Ectodermal cell (in vitro differentiated cells): Measurements from ENCODE around the gene EEPD1.
"Not testable (repeated sequence)": the region's sequence is repeated elsewhere in the genome, so short reads cannot be mapped to it uniquely, and the experiment has no call there.

Source experiments
- H3K27ac ChIP-seq: 2 replicates; pipeline ENCODE4 v1.7.0; 2013; ENCODE audit warnings: mild to moderate bottlenecking, low read depth, low read length; ENCODE audit not compliant: insufficient read depth, poor library complexity, severe bottlenecking
- H3K27me3 ChIP-seq: 2 replicates; pipeline ENCODE4 v1.7.0; 2013; ENCODE audit warnings: mild to moderate bottlenecking, low read length; ENCODE audit not compliant: insufficient read depth, control insufficient read depth, poor library complexity, severe bottlenecking
- H3K36me3 ChIP-seq: one replicate; pipeline ENCODE4 v1.7.0; 2013; ENCODE audit warnings: low read length; ENCODE audit not compliant: control insufficient read depth, insufficient read depth
- H3K4me1 ChIP-seq: one replicate; pipeline ENCODE4 v1.7.0; 2013; ENCODE audit warnings: low read length; ENCODE audit not compliant: control insufficient read depth, insufficient read depth
- H3K4me3 ChIP-seq: 2 replicates; pipeline ENCODE4 v1.7.0; 2013; ENCODE audit warnings: low read depth, low read length, control low read depth; ENCODE audit not compliant: insufficient read depth
- H3K9me3 ChIP-seq: 2 replicates; pipeline ENCODE4 v1.7.0; 2013; ENCODE audit warnings: mild to moderate bottlenecking, low read length, moderate library complexity; ENCODE audit not compliant: control insufficient read depth
- WGBS, 2 experiments: methylation state at CpG; one replicate each; pipeline ENCODE4 v1.1.7; 2013; ENCODE audit warnings: missing lambda C conversion rate in 2 of 2; 5-methylcytosine and 5-hydroxymethylcytosine counted together

The EEPD1 gene

DNA sequence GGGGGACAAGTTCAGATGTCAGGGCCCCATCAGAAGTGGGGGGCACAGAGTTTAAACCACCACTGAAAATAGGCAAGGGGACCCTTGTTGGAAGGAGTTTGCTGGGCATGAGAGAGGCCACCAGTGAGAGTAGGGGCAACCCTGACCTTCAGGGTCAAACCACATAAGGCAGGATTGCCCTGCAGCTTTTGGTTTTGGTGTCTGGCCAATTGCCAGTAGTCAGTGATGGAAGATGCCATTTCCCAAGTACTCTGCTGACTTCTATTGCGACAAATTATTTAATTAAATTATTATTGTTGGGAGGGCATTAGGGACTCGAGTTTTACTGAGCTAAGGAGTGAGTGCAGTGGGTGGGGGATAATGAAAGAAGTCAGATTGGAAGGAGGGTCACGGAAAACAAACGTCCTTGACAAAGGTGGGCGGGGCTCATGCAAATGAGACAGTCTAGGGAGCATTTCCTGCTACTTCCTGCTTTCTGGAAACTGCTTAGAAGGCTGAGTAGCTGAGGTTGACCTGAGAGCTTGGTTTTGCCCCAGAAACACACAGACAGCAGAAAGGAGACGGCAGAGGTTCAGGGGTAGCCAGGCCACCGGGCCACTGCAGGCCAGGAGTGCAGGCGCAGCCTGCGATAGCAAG lies 162.4 kb downstream of the EEPD1 start:
- WGBS, 2 experiments = 75 to 77% methylated on average over 9 of the region's 9 CpGs
- H3K9me3 ChIP-seq = no peaks in the 10 kb centered on the region
- no peaks in the 10 kb centered on the region for H3K4me1 ChIP-seq
- H3K36me3 ChIP-seq = no peaks in the 10 kb centered on the region
- H3K27me3 ChIP-seq = no peaks in the 10 kb centered on the region
- H3K4me3 ChIP-seq = no peak overlapping the region
- no peak overlapping the region for H3K27ac ChIP-seq

DNA sequence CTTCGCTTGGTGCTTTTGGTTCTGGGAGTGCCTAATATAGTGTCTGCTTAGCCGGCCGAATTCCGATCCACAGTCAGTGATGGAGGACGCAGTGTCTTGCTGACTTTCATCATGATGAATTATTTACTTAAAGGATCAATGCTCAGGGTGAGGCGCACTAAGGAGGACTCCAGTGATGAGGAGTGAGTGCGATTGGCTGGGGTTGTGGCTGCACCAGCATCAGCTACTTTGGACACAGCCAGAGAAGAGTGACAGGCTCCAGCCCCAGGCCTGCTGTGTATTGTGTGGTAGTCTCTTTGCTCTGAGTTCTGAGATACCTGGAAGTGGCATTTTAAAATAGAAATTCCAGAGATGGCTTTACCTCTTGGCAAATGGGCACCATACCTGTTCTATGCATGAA lies 163.3 kb downstream of the EEPD1 start:
- Histone ChIP-seq H3K27ac (no peak overlapping the region), H3K36me3 (no peaks in the 10 kb centered on the region), H3K4me3 (no peak overlapping the region), H3K27me3 (no peaks in the 10 kb centered on the region), H3K9me3 (no peaks in the 10 kb centered on the region), H3K4me1 (no peaks in the 10 kb centered on the region)
- 92 to 93% methylated on average over 7 of the region's 7 CpGs for WGBS, 2 experiments

DNA sequence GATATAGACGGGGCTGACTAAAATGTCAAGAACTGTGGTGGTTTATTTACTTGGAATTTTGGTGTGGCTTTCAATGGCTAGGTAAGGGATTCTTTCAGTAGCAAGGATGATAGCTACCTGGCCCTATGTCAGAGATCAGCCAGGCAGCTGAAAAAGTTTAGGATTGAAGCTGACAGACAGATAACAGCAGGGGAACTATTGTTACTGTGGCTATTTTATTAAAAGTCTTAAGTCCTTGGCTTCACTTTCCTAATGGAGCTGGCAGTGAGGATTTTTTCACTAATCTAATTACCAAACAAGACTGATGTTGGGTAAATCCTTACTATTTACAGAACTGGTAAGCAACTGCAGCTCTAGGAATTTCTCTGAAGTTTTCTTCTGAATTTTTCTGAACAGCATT lies 164.2 kb downstream of the EEPD1 start:
- Histone ChIP-seq H3K27me3 (no peaks in the 10 kb centered on the region), H3K9me3 (no peaks in the 10 kb centered on the region), H3K4me1 (no peaks in the 10 kb centered on the region), H3K27ac (no peak overlapping the region), H3K4me3 (no peak overlapping the region), H3K36me3 (no peaks in the 10 kb centered on the region)
- WGBS, 2 experiments = 84 to 94% methylated on average over 1 of the region's 1 CpG

DNA sequence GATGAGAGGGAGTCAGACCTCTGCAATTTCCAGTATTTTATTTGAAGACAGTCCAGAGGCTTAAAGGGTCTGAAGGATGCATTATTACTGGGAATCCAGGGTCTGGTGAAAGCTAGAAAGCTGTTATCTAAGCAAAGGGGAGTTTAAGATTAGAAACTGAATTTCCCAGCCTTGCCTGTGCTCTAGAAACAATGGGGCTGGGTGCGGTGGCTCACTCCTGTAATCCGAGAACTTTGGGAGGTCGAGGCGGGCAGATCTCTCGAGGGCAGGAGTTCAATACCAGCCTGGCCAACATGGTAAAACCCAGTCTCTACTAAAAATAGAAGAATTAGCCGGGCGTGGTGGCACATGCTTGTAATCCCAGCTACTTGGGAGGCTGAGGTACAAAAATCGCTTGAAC lies 165.1 kb downstream of the EEPD1 start:
- WGBS, 2 experiments = 81 to 82% methylated on average over 8 of the region's 8 CpGs
- no peak overlapping the region for H3K27ac ChIP-seq
- H3K4me1 ChIP-seq = no peaks in the 10 kb centered on the region
- H3K9me3 ChIP-seq = no peaks in the 10 kb centered on the region
- H3K27me3 ChIP-seq = no peaks in the 10 kb centered on the region
- no peaks in the 10 kb centered on the region for H3K36me3 ChIP-seq
- H3K4me3 ChIP-seq = no peak overlapping the region

GRCh38 chr7:36321284-36321683 lies 168.2 kb downstream of the EEPD1 start:
- H3K4me1 ChIP-seq, H3K27ac ChIP-seq, H3K27me3 ChIP-seq, H3K9me3 ChIP-seq, H3K4me3 ChIP-seq, H3K36me3 ChIP-seq: not testable (repeated sequence)
- WGBS, 2 experiments = 91 to 94% methylated on average over 3 of the region's 3 CpGs

- Histone ChIP-seq H3K27ac (no peak overlapping the region), H3K4me1 (no peaks in the 10 kb centered on the region), H3K4me3 (no peak overlapping the region), H3K9me3 (no peaks in the 10 kb centered on the region), H3K36me3 (no peaks in the 10 kb centered on the region), H3K27me3 (no peaks in the 10 kb centered on the region)
- WGBS, 2 experiments = 84 to 95% methylated on average over 4 of the region's 4 CpGs
These were observed 183.3 kb downstream of the EEPD1 start for GRCh38 chr7:36336390-36336789.

- no peak overlapping the region for H3K27ac ChIP-seq
- H3K4me1 ChIP-seq = no peaks in the 10 kb centered on the region
- no peaks in the 10 kb centered on the region for H3K9me3 ChIP-seq
- H3K36me3 ChIP-seq = no peaks in the 10 kb centered on the region
- no peaks in the 10 kb centered on the region for H3K27me3 ChIP-seq
- WGBS, 2 experiments = 95 to 100% methylated on average over 3 of the region's 3 CpGs
- H3K4me3 ChIP-seq = no peak overlapping the region
These were observed 185.2 kb downstream of the EEPD1 start for GRCh38 chr7:36338256-36338655.

DNA sequence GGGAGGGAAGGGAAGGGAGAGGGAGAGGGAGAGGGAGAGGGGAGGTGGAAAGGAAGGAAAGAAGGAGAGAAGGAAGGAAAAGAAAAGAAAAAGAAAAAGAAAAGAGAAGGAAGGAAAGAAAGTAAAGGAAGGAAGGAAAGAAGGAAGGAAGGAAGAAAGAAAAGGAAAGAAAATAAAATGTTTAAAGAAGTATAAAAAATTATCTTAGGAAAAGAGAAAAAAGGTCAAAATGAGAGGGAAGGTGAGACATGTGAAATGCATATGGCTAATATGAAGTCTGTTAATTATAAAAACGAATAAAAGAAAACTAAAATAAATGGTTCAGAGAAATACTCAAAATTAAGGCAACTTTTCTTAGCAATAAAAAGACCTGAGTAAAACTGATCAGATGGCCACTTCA lies 190.5 kb downstream of the EEPD1 start:
- no peaks in the 10 kb centered on the region for H3K27me3 ChIP-seq
- WGBS, 2 experiments = 100% methylated on average over 1 of the region's 1 CpG; no CpG with 5 or more reads in 1 of the 2 experiments
- H3K27ac ChIP-seq = no peak overlapping the region
- no peak overlapping the region for H3K4me3 ChIP-seq
- no peaks in the 10 kb centered on the region for H3K9me3 ChIP-seq
- no peaks in the 10 kb centered on the region for H3K36me3 ChIP-seq
- no peaks in the 10 kb centered on the region for H3K4me1 ChIP-seq

GRCh38 chr7:36344622-36345021 lies 191.6 kb downstream of the EEPD1 start:
- no peaks in the 10 kb centered on the region for H3K36me3 ChIP-seq
- WGBS, 2 experiments = 96% methylated on average over 2 of the region's 2 CpGs
- H3K4me1 ChIP-seq = no peaks in the 10 kb centered on the region
- no peak overlapping the region for H3K27ac ChIP-seq
- no peaks in the 10 kb centered on the region for H3K9me3 ChIP-seq
- H3K27me3 ChIP-seq = no peaks in the 10 kb centered on the region
- H3K4me3 ChIP-seq = no peak overlapping the region

DNA sequence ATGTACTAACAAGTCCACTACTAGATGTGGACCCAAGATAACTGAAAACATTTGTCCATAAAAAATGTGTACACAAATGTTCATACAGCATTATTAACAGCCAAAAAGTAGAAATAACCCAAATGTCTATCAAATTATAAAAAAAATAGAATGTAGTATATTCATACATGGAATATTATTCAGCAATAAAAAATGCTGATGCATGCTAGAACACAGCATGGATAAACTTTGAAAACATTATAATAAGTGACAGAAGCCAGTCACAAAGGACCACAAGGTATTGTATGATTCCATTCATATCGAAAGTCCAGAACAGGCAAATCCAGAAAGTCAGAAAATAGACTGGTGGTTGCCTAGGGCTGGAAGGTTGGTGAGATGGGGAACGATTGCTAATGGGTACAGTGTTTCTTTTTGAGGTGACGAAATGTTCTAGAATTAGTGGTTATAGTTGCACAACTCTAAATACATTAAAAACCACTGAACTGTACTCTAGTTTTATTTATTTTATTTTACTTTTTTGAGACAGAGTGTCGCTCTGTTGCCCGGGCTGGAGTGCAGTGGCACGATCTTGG lies 193.3 kb downstream of the EEPD1 start:
- Histone ChIP-seq H3K36me3 (no peaks in the 10 kb centered on the region), H3K27me3 (no peaks in the 10 kb centered on the region), H3K4me3 (no peak overlapping the region), H3K4me1 (no peaks in the 10 kb centered on the region), H3K27ac (no peak overlapping the region), H3K9me3 (no peaks in the 10 kb centered on the region)
- WGBS, 2 experiments = 88 to 90% methylated on average over 5 of the region's 6 CpGs

- Histone ChIP-seq H3K9me3 (no peaks in the 10 kb centered on the region), H3K27me3 (no peaks in the 10 kb centered on the region), H3K4me1 (no peaks in the 10 kb centered on the region), H3K27ac (no peak overlapping the region), H3K4me3 (no peak overlapping the region), H3K36me3 (no peaks in the 10 kb centered on the region)
These were observed 195.2 kb downstream of the EEPD1 start for GRCh38 chr7:36348256-36348655.
